Heart left ventricle (tissue), 16 donors: Measurements from ENCODE around the gene NACC2. TPM values are rescaled to one million over a fixed set of nuclear protein-coding genes. Genes with fewer than 3 reads are reported as not detected.

Experiments
- ATAC-seq, 4 donors: fragments of 200-7000 bp; cut with Tn5 transposase; one replicate each; pipeline ENCODE4 v1.9.1; 2020 to 2022; ENCODE audit warnings: moderate library complexity in 4 of 4, mild to moderate bottlenecking in 3 of 4, moderate number of reproducible peaks in 1 of 4
- DNase-seq, 5 donors: peaks; one replicate each; pipeline ENCODE4 v3.0.0-alpha.2; 2020
- H3K27ac ChIP-seq, 12 donors: fragments of 200-600 bp; sonication (generic) in 4 of 12; one replicate each; pipeline versions ENCODE4 v1.5.0 to v1.8.0; 2016 to 2022; ENCODE audit warnings: mild to moderate bottlenecking in 2 of 12
- H3K27me3 ChIP-seq, 9 donors: fragments of 200-600 bp; sonication (generic) in 2 of 9; one replicate each; pipeline versions ENCODE4 v1.5.1 to v1.8.0; 2016 to 2022; ENCODE audit warnings: mild to moderate bottlenecking in 3 of 9
- H3K36me3 ChIP-seq, 9 donors: fragments of 200-600 bp; sonication (generic) in 2 of 9; one replicate each; pipeline versions ENCODE4 v1.5.0 to v1.8.0; 2018 to 2022; ENCODE audit warnings: mild to moderate bottlenecking in 2 of 9
- H3K4me1 ChIP-seq, 12 donors: fragments of 200-600 bp; sonication (generic) in 4 of 12; one replicate each; pipeline versions ENCODE4 v1.5.0 to v1.8.0; 2016 to 2022; ENCODE audit warnings: mild to moderate bottlenecking in 3 of 12
- H3K4me3 ChIP-seq, 12 donors: fragments of 200-600 bp; sonication (generic) in 4 of 12; one replicate each; pipeline versions ENCODE4 v1.5.0 to v1.8.0; 2017 to 2022; ENCODE audit warnings: mild to moderate bottlenecking in 9 of 12, moderate library complexity in 4 of 12
- H3K9me3 ChIP-seq, 12 donors: fragments of 200-600 bp; sonication (generic) in 4 of 12; one replicate each; pipeline versions ENCODE4 v1.5.0 to v1.8.0; 2016 to 2022; ENCODE audit warnings: mild to moderate bottlenecking in 1 of 12
- POLR2A ChIP-seq, 2 donors: fragments of 450-650 bp; IDR thresholded peaks; one replicate each; pipeline ENCODE4 v1.6.1; 2017; ENCODE audit warnings: antibody characterized with exemption in 2 of 2, mild to moderate bottlenecking in 2 of 2, moderate library complexity in 2 of 2
- WGBS, 4 donors: extraction: QIAGEN DNeasy Blood & Tissue Kit in 2 of 4; methylation state at CpG; one replicate each; pipeline versions ENCODE4 v1.1.5 to v1.1.7; 2013 to 2018; 5-methylcytosine and 5-hydroxymethylcytosine counted together
- intact Hi-C, 10 donors: fragments of 100-400 bp; cut with DNase I; formaldehyde crosslinking; loops; one replicate each; pipeline versions ENCODE4 v1.11.1 to v1.14.2; 2022
- polyA plus RNA-seq, 2 donors: library from polyadenylated mRNA; stranded (reverse); fragments of 200-250 nt; gene quantifications; one replicate each; pipeline ENCODE4 v1.2.3, GENCODE V29; 2013
- total RNA-seq, 9 donors: library from RNA; depleted of rRNA in 2 of 9; stranded (reverse); fragments of >200 nt in 2 of 9; fragmentation: NEBNext Ultra II Directional in 3 of 9; extraction: Animal tissue kit (Norgen Biotek cat#: 25700) in 3 of 9; gene quantifications; one replicate each; pipeline versions ENCODE4 v1.1.0 to v1.2.4, GENCODE V29; 2016 to 2023
- TF ChIP-seq, protein P1 (sequence below), 12 donors: fragments of 200-600 bp; sonication (generic) in 4 of 12; IDR thresholded peaks; one replicate each; pipeline versions ENCODE4 v1.5.0 to v1.8.0; 2018 to 2022; ENCODE audit warnings: antibody characterized with exemption in 12 of 12, mild to moderate bottlenecking in 5 of 12
- donor health status: ischemic (EF 13 %, LVEDD 7.1; RV severe dilation, severe dysfunction).
- donor health status: healthy with polysubstance abuse.
- donor health status: DM: no; HTN: yes; CAD: no.
- donor health status: DM: no; HTN: no; CAD: no.
- donor health status: ischemic (EF 25% LVEDD 6.9; RV normal size, moderate dysfunction).
- donor health status: ischemic (EF 25% LVEDD 5.7; RV mildly dilated, moderate dysfunction).
- donor health status: healthy.
- donor health status: DM: yes; HTN: yes; CAD: no.
- donor health status: ischemic (EF 35%, LVEDD 5.7; RV mildly dilated, moderate dysfunction).
- donor health status: nonischemic (EF 11% LVEDD 7.7; RV severe dilation, severe dysfunction).
- donor health status: DM: yes; HTN: yes; CAD: no.
- donor health status: PGD.
- donor health status: ischemic (EF 29% LVEDD 5.4; RV normal size, mild dysfunction).
- donor health status: nonischemic (EF 23%, LVEDD 6.1; RV moderate dilation, normal function).

Gene NACC2
- total and polyA plus RNA-seq, 11 donors: 17.9 to 66.5 (median 47.4) TPM

DNA sequence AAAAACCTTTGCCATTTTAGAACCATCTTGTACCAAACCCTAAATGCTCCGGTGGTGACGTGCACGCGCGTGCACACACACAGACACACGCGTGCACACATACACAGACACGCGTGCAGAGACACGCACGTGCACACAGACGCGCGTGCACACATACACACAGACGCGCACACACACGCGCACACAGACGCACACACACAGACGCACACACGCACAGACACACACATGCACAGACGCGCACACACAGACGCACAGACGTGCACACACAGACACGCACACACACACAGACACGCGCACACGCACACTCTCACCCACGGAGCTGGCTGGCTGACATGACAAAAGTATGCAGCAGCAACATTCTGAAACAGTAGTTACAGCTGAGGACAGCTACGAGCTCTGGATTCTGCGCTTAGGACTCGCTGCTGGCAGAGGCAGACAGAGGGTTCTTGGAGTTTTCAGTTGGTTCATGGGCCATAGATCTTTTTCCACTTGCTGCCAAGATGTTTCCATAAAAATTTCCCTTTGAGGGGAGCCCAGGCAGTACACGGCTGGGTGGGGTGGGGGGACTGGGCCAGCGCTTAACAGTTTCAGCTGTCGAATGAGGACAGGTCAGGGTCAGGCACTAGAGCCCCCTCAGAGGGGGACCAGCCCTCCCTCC, 87.7 kb downstream of the NACC2 start:
- H3K27me3 ChIP-seq: no peaks in the 10 kb centered on the region
- intact Hi-C loops: no loop called here
- 84 to 92% (median 90%) methylated on average over 36 of the region's 36 CpGs for WGBS, 4 donors
- peaks cover 16 to 44% (median 29%) of the 10 kb centered on the region in 12 donors for H3K4me1 ChIP-seq
- no peaks in the 10 kb centered on the region for H3K9me3 ChIP-seq
- peak overlapping the region in 5 of 12 donors; percentile 29 to 71 (median 52) for H3K27ac ChIP-seq
- no peak overlapping the region for H3K4me3 ChIP-seq
- ATAC-seq: no peak
- TF ChIP-seq POLR2A (IDR thresholded peaks at IDR 0.05): no peak
- TF ChIP-seq, protein P1, sequence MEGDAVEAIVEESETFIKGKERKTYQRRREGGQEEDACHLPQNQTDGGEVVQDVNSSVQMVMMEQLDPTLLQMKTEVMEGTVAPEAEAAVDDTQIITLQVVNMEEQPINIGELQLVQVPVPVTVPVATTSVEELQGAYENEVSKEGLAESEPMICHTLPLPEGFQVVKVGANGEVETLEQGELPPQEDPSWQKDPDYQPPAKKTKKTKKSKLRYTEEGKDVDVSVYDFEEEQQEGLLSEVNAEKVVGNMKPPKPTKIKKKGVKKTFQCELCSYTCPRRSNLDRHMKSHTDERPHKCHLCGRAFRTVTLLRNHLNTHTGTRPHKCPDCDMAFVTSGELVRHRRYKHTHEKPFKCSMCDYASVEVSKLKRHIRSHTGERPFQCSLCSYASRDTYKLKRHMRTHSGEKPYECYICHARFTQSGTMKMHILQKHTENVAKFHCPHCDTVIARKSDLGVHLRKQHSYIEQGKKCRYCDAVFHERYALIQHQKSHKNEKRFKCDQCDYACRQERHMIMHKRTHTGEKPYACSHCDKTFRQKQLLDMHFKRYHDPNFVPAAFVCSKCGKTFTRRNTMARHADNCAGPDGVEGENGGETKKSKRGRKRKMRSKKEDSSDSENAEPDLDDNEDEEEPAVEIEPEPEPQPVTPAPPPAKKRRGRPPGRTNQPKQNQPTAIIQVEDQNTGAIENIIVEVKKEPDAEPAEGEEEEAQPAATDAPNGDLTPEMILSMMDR (IDR thresholded peaks at IDR 0.05): no peak
- peaks cover 0 to 27% (median 15%) of the 10 kb centered on the region in 9 donors for H3K36me3 ChIP-seq
- no peak for DNase-seq

DNA sequence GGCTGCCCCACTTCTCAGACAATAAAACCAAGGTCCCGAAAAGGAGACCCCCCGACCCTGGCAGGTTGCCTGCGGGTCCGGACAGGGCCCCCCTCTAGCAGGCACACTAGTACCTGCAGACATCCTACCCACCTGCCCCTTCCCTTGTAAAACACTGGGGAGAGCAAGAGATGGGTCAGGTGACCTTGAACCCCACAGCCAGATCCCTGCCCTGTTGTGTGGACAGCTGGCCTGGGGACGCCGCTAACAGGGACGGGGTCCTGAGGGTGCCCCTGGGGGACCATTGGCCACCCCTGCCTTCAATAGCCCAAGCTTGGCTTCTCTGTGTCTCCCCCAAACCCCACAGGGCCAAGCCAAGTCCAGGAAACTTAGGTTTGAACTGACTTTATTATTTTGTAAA, 88.9 kb downstream of the NACC2 start:
- intact Hi-C loops: no loop called here
- TF ChIP-seq, protein P1 (IDR thresholded peaks at IDR 0.05): no peak
- no peak for TF ChIP-seq POLR2A (IDR thresholded peaks at IDR 0.05)
- DNase-seq (no peak), ATAC-seq (no peak)
- no peak overlapping the region for H3K27ac ChIP-seq
- peaks cover 4 to 31% (median 17%) of the 10 kb centered on the region in 12 donors for H3K4me1 ChIP-seq
- H3K36me3 ChIP-seq: peaks cover 0 to 21% (median 10%) of the 10 kb centered on the region in 9 donors
- H3K27me3 ChIP-seq: no peaks in the 10 kb centered on the region
- WGBS, 4 donors: 76 to 93% (median 88%) methylated on average over 4 to 7 of the region's 7 CpGs
- no peak overlapping the region for H3K4me3 ChIP-seq
- no peaks in the 10 kb centered on the region for H3K9me3 ChIP-seq

DNA sequence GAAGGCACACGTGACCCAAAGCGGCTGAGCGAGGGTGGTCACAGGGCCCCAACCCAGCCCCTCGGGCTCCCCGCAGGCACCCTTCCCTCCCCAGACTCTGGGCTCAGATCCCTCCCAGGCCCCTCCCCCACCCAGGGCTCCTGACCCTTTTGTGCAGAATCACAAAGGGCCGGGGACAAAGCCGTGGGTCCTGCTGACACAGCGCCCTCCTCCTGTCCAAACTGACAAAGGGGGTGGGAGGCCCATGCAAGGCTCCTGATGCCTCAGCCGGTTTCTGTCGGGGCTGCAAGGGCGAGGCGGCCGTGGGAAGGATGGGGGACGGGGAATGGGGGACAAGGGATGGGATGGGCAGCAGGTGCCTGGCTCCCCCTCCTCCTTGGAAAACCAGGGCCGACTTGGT, 90.4 kb downstream of the NACC2 start:
- 84 to 92% (median 90%) methylated on average over 8 to 15 of the region's 15 CpGs for WGBS, 4 donors
- no peak for DNase-seq
- no peak overlapping the region for H3K27ac ChIP-seq
- no peaks in the 10 kb centered on the region for H3K9me3 ChIP-seq
- no peaks in the 10 kb centered on the region for H3K27me3 ChIP-seq
- no peak for TF ChIP-seq POLR2A (IDR thresholded peaks at IDR 0.05)
- TF ChIP-seq, protein P1 (IDR thresholded peaks at IDR 0.05): no peak
- H3K4me1 ChIP-seq: peaks cover 0 to 30% (median 15%) of the 10 kb centered on the region in 12 donors
- intact Hi-C loops: no loop called here
- H3K36me3 ChIP-seq: peaks cover 0 to 13% (median 8%) of the 10 kb centered on the region in 9 donors
- no peak for ATAC-seq
- no peak overlapping the region for H3K4me3 ChIP-seq

DNA sequence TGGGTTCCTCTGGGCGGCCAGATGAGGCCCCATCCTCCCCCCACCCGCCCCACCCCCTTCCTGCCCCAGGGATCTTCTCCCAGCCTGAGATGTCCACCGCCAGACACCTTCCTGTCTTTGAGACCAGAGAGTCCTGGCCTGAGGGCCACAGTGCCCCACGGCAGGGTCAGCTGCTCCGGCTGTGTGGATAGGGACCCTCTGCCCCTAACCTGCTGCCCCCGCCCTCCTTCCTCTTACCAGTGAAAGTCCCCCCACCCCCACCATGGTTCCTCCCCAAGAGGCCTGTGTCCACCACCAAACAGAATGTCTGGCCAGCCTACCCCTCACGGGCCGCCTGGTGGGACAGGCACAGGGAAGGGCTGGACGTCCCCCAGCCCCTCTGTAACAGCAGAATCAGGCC, 90.9 kb downstream of the NACC2 start:
- H3K4me1 ChIP-seq: peaks cover 0 to 30% (median 15%) of the 10 kb centered on the region in 12 donors
- no peak for DNase-seq
- intact Hi-C loops: no loop called here

More for the DNA sequence above, 90.9 kb downstream of the NACC2 start:
- Histone ChIP-seq H3K4me3 (no peak overlapping the region), H3K36me3 (peaks cover 0 to 10% (median 4%) of the 10 kb centered on the region in 9 donors), H3K9me3 (no peaks in the 10 kb centered on the region), H3K27me3 (no peaks in the 10 kb centered on the region), H3K27ac (no peak overlapping the region)
- 72 to 86% (median 77%) methylated on average over 4 to 9 of the region's 9 CpGs for WGBS, 4 donors
- TF ChIP-seq, protein P1 (IDR thresholded peaks at IDR 0.05): no peak
- no peak for TF ChIP-seq POLR2A (IDR thresholded peaks at IDR 0.05)
- ATAC-seq: no peak
